GM21576 (cell line): ENCODE measurements around the gene TTC21A.

Experiments
- ATAC-seq: cut with Tn5 transposase; IDR thresholded peaks from one replicate; pipeline ENCODE4 v1.9.1; 2021; ENCODE audit warnings: mild to moderate bottlenecking, moderate library complexity; ENCODE audit not compliant: unreplicated experiment

TTC21A gene

GRCh38 chr3:39113291-39113690 lies 5.8 kb downstream of the TTC21A start:
- no peak for ATAC-seq

- no peak for ATAC-seq
These were observed 7.0 kb downstream of the TTC21A start for GRCh38 chr3:39114456-39114855.

GRCh38 chr3:39115870-39116269 lies 8.4 kb downstream of the TTC21A start:
- no peak for ATAC-seq

- ATAC-seq: no peak
These were observed 10.6 kb downstream of the TTC21A start for GRCh38 chr3:39118079-39118478.

GRCh38 chr3:39118931-39119660 lies 11.6 kb downstream of the TTC21A start:
- ATAC-seq: no peak

GRCh38 chr3:39121621-39122020 lies 14.1 kb downstream of the TTC21A start:
- ATAC-seq: no peak

DNA sequence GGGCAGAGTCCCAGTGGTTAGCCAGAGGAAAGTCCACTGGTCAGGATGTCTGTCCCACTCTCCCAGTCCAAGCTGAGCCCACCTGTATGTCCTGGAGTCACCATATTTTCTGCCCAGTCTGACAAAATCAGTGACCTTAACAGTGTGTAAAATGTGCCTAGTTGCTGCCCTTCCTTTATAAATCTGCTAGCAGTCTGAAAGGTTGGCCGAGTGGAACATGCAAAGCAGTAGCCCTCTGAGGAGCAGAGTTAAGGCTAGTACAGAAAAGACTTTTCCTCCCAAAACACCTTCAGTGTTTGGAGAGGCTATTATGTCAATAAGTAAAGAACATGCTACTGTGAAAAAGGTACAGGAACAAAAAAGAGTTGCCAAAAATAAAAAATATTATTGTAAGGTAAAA lies 15.3 kb downstream of the TTC21A start:
- ATAC-seq: peak; percentile 75

DNA sequence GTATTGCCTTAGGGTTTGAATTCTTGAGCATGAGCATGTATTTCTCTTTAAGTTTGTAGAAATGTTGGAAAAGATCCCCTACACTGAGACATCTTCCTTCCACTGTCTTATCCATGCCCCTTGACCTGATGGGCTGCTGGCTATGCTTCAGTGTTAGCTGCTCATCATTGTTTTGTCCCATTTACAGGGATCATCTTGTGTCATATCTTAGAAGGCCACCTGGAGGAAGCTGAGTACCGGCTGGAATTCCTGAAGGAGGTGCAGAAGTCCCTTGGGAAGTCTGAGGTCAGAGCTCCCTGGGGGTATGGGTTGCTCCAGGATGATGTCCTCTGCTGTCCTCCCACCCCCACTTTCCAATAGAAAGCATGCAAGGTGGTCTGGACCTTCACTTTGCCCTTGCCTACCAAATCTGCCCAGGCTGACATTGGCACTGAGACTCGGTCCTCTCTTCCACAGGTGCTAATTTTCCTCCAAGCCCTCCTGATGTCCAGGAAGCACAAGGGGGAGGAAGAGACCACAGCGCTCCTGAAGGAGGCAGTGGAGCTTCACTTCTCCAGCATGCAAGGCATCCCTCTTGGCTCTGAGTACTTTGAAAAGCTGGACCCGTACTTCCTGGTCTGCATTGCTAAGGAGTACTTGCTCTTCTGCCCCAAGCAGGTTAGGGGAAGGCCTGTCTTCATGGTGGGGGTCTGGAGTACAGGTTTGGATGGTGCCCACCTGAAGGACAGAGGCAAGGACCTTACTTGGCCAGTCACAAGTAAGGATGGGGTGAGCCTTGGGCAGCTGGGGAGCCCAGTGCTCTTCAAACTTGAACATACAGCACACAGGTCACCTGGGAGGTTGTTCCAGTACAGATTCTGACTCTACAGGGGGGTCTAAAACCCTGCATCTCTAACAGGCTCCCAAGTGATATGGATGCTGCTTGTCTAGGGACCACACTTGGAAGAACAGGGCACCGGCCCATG lies 17.7 kb downstream of the TTC21A start:
- ATAC-seq: no peak

DNA sequence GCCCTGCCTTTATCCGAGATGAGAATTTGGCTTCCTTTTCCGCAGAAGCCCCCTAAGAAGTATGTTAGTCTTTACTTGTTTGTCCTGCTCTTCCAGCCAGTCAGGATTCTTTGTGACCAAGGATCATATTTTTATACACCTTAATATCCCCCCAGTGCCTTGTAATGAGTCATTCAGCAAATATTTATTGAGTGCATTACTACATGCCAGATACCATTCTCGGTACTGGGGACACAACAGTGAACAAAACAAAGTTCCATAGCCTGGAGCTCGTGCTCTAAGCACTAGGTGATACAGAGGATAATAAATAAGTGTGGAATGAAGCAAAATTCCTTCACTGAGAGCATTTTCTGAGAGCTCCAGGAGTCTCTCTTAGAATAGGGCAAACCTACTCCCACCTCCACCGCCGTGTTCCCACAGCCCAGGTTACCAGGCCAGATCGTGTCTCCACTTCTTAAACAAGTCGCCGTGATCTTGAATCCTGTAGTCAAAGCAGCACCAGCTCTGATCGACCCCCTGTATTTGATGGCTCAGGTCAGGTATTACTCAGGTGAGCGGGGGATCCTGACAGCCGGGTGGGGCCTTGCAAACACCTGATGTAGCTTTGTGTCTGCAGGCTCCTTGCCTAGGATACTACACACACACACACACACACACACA lies 18.5 kb downstream of the TTC21A start:
- ATAC-seq: no peak

DNA sequence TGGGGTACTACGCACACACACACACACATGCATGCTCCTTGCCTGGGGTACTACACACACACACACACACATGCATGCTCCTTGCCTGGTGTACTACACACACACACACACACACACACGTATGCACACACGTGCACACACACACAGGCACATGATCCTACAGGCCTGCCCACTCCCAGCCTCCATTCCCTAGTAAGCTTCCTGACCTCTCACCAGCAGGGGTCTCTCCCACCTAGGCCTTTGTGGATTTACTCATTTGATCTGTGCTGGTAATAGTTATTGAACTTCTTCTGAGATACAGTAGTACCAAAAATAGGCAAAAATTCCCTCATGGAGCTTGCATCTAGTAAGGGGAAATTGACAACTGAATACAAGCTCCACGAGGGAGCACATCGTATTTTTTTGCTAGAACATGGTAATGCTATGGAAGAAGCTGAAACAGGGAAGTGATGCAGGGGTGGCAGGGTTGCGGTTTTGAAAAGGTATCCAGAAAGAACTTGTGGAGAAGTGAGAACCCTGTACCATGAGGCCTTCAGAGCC lies 19.1 kb downstream of the TTC21A start:
- ATAC-seq: no peak

DNA sequence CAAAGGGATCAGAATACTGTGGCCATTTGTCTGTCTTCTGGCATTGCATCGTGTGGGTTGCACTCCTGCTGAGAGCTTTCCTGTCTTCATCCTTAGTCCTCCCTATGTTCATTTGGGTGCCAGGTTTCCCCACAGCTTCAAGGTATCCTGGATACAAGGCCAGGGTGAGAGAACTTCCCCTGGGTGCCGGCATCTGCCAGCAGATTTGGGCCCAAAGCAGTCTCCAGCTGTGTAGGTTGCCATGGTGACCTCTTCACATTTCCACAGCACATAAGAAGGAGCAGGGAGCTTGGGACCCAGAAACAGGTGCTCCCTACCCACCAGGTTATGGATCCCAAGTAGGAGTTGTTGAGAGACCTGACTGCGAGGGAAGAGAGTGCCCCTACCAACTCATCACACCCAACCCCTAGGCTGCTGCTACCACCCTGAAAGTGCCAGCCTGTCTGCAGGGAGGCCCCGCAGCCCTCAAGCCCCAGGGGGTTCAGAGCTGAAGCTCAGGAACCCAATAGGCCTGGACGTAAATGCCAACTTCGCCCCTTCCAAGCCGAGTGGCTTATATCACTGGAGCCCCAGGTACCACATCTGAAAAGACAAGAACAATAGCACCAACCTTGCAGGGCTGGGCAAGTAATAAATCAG lies 19.9 kb downstream of the TTC21A start:
- ATAC-seq: no peak

DNA sequence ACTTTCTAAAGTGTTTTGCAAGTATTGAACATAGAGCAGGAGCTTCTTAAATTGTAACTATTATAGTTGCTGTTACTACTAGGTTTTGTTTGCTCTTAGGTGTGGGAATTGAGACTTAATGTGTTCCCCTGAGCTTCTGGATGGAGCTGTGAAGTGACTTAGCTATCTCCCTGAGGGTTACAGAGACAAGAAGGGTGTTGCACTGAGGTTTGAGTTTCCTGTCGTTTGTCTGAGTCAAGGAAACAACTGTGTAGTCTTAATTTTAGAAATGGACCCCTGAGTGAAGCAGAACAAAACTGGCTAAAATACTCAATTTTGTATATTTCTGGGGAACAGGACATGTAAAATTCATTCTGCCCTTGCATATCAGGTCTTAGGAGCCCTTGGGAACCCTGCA lies 20.4 kb downstream of the TTC21A start:
- no peak for ATAC-seq

- no peak for ATAC-seq
These were observed 21.5 kb downstream of the TTC21A start for GRCh38 chr3:39128951-39129350.

GRCh38 chr3:39130026-39130425 lies 22.5 kb downstream of the TTC21A start:
- no peak for ATAC-seq

DNA sequence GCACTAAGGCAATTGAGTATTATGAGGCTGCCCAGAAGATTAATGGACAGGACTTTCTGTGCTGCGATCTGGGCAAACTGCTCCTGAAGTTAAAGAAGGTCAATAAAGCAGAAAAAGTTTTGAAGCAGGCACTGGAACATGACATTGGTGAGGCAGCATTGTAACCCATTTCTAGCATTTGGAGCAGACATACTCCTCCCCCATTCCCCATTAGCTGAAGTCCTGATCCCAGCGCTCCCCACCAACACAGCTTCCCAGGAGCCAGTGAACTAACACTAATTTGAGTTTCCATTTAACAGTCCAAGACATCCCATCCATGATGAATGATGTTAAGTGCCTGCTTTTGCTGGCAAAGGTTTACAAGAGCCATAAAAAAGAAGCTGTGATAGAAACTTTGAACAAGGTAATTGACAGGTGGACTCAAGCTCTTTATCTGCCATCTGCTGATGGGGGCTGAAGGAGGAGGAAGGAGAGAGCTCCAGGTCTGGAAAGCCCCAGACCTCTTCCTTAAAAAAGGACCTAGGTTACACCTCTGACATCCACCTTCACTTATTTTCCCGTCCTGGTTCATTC lies 23.3 kb downstream of the TTC21A start:
- ATAC-seq: no peak

DNA sequence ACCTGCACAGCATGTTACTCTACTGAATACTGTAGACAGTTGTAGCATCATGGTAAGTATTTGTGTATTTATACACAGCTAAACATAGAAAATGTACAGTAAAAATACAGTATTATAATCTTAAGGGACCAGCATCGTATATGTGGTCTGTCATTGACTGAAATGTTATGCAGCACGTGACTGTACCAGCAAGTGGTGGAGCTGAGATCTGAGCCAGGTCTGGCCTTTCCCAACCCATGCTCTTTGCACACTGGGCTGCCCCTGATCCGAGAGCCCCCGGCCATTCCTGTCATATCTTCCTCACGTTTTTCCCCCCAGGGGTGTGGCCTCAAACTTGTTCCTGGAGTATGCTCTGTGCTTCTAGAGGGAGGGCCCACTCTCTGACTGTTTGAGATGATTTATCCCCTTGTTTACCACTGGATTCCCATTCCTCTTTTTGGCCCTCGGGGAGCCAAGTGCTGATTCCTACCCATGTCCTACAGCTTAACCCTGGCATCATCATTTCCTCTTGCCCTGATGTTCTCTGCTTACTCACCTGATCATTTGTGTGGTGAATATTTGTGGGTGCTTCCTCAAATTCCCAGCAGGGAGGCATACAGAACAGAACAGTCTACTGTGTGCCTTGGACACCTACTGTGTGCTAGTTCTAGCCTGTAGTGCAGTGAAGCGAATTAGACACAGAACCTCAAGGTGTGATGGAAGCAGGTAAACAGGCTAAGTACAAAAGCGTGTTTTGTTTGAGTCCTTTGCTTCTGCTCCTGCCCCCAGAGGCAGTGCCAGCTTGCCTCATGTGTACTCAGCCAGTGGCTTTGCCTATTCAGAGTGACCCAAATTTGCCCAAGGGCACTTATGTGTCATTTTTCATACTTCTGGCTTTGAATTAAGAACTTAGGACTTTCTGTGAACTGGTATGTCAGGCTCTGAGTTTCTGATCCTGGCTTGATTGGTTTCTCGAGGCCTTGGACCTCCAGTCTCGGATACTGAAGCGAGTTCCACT lies 24.9 kb downstream of the TTC21A start:
- no peak for ATAC-seq

DNA sequence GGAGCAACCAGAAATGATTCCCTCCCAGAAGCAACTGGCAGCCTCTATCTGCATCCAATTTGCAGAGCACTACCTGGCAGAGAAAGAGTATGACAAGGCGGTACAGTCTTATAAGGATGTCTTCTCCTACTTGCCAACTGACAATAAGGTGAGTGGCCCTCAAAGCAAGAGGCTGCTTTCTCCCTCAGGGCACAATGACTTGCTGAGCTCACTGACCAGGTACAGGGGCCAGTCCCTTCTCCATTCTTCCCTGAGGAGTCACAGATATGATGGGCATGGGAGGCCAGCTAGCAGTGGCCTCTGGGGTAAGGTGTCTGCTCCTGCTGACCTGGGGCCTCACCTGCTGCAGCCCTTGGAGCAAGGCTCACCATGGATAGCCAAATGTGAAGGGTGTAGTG lies 25.6 kb downstream of the TTC21A start:
- ATAC-seq: no peak

- ATAC-seq: no peak
These were observed 26.3 kb downstream of the TTC21A start for GRCh38 chr3:39133822-39134221.

DNA sequence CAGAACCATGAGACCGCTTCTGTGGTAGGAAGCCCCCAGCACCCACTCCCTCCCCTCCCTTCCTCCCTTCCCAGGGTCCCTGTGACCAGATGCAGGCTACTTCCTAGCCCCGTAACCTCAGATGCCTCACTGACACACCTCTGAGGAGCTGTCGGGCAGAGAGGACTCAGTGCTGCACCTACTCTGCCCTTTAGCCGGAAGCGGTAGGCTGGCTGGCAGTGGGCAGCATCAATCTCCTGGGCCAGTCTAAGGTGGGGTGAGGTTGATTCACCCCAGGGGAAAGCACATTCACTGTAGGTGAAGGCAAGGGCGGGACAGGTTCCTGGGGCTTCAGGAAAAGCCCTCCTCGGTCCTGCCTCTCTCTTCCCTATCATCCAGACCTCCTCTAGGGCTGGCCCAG lies 26.8 kb downstream of the TTC21A start:
- ATAC-seq: no peak
